Lower leg skin (tissue), 4 donors: Measurements from ENCODE around the gene C17orf58. TPM values are rescaled to one million over a fixed set of nuclear protein-coding genes. Genes with fewer than 3 reads are reported as not detected.
"Not testable (repeated sequence)": the region's sequence is repeated elsewhere in the genome, so short reads cannot be mapped to it uniquely, and the experiment has no call there.

ENCODE experiments used
- DNase-seq, 2 donors: peaks; one replicate each; pipeline ENCODE4 v3.0.0-alpha.2; 2019; ENCODE audit warnings: low spot score in 2 of 2
- H3K4me3 ChIP-seq: fragments of 200-600 bp; sonication (generic); 2 replicates; pipeline ENCODE4 v1.5.1; 2017; ENCODE audit warnings: mild to moderate bottlenecking, low read depth; ENCODE audit not compliant: poor library complexity, severe bottlenecking
- CTCF ChIP-seq, 3 donors: fragments of 450-650 bp; IDR thresholded peaks; one replicate each; pipeline ENCODE4 v1.5.1; 2016; ENCODE audit warnings: antibody characterized with exemption in 3 of 3, mild to moderate bottlenecking in 3 of 3, moderate library complexity in 2 of 3
- POLR2A ChIP-seq, 2 donors: fragments of 450-650 bp; IDR thresholded peaks; one replicate each; pipeline ENCODE4 v1.6.1; 2016 to 2017; ENCODE audit warnings: antibody characterized with exemption in 2 of 2, mild to moderate bottlenecking in 1 of 2, moderate library complexity in 1 of 2
- WGBS, 2 donors: methylation state at CpG; one replicate each; pipeline ENCODE4 v1.1.5; 2018; 5-methylcytosine and 5-hydroxymethylcytosine counted together
- intact Hi-C: fragments of 100-400 bp; cut with DNase I; formaldehyde crosslinking; loops from one replicate; pipeline ENCODE4 v1.15.0; 2023; ENCODE audit warnings: low total_unique reads
- total RNA-seq, 4 donors: library from RNA; depleted of rRNA; stranded (reverse); fragments of >200 nt; gene quantifications; one replicate each; pipeline ENCODE4 v1.1.0, GENCODE V29; 2016

Gene C17orf58
- total RNA-seq, 4 donors from 2014 or later = 4.8 to 9.8 (median 6.8) TPM

- no peak for DNase-seq
- TF ChIP-seq CTCF (IDR thresholded peaks at IDR 0.05) = no peak
- TF ChIP-seq POLR2A (IDR thresholded peaks at IDR 0.05) = no peak
- intact Hi-C loops = no loop called here
- no peak overlapping the region for H3K4me3 ChIP-seq
- WGBS, 2 donors = 60 to 68% methylated on average over 8 of the region's 8 CpGs
These were observed 21.6 kb downstream of the C17orf58 start for GRCh38 chr17:67974598-67975066.

- intact Hi-C loops = no loop called here
- no peak overlapping the region for H3K4me3 ChIP-seq
- WGBS, 2 donors = 89 to 91% methylated on average over 9 of the region's 9 CpGs
- TF ChIP-seq CTCF (IDR thresholded peaks at IDR 0.05) (no peak), POLR2A (IDR thresholded peaks at IDR 0.05) (no peak)
- no peak for DNase-seq
These were observed 22.1 kb downstream of the C17orf58 start for GRCh38 chr17:67974185-67974584.

GRCh38 chr17:67970783-67971182 lies 25.5 kb downstream of the C17orf58 start:
- no peak for DNase-seq
- intact Hi-C loops = no loop called here
- H3K4me3 ChIP-seq = no peak overlapping the region
- 95 to 96% methylated on average over 7 of the region's 7 CpGs for WGBS, 2 donors
- TF ChIP-seq CTCF (IDR thresholded peaks at IDR 0.05) (no peak), POLR2A (IDR thresholded peaks at IDR 0.05) (no peak)

- peak in 1 of 3 donors; percentile 32 for TF ChIP-seq CTCF (IDR thresholded peaks at IDR 0.05)
- intact Hi-C loops = loop anchor here (10.0 kb wide), 1 partner anchor 502 kb away; no protein-coding TSS in a partner anchor
- H3K4me3 ChIP-seq = not testable (repeated sequence)
- DNase-seq = peak in 1 of 2 donors; percentile 66
- 0% methylated on average over 1 of the region's 1 CpG for WGBS, 2 donors
These were observed 33.1 kb downstream of the C17orf58 start for GRCh38 chr17:67963145-67963572.

GRCh38 chr17:67962156-67962555 lies 34.1 kb downstream of the C17orf58 start:
- not testable (repeated sequence) for H3K4me3 ChIP-seq, DNase-seq
- 64 to 80% methylated on average over 2 of the region's 2 CpGs for WGBS, 2 donors
- intact Hi-C loops = loop anchor here (10.0 kb wide), 1 partner anchor 503 kb away; no protein-coding TSS in a partner anchor

GRCh38 chr17:67960276-67960675 lies 36.0 kb downstream of the C17orf58 start:
- intact Hi-C loops = loop anchor here (10.0 kb wide), 1 partner anchor 505 kb away; no protein-coding TSS in a partner anchor
- H3K4me3 ChIP-seq, DNase-seq: not testable (repeated sequence)
- 67 to 70% methylated on average over 3 of the region's 3 CpGs for WGBS, 2 donors

GRCh38 chr17:67959510-67959909 lies 36.8 kb downstream of the C17orf58 start:
- DNase-seq = no peak
- H3K4me3 ChIP-seq = no peak overlapping the region
- intact Hi-C loops = no loop called here
- WGBS, 2 donors = 90 to 96% methylated on average over 3 of the region's 3 CpGs
- no peak for TF ChIP-seq CTCF (IDR thresholded peaks at IDR 0.05)
- no peak for TF ChIP-seq POLR2A (IDR thresholded peaks at IDR 0.05)
